ENCODE measurements around the gene DPP4. TPM values are rescaled to one million over a fixed set of nuclear protein-coding genes. Genes with fewer than 3 reads are reported as not detected.

DPP4 gene
- total and polyA plus RNA-seq, 11 donors: 3.4 to 16.1 (median 7.4) TPM

- Histone ChIP-seq H3K4me1 (no peaks in the 10 kb centered on the region), H3K27me3 (no peaks in the 10 kb centered on the region), H3K9me3 (no peaks in the 10 kb centered on the region), H3K27ac (no peak overlapping the region), H3K4me3 (no peak overlapping the region), H3K36me3 (no peaks in the 10 kb centered on the region)
- ATAC-seq (no peak), DNase-seq (no peak)
- intact Hi-C loops (cut with DNase I): no loop called here
- 87 to 95% (median 91%) methylated on average over 2 of the region's 2 CpGs for WGBS, 4 donors
- TF ChIP-seq, protein P1, sequence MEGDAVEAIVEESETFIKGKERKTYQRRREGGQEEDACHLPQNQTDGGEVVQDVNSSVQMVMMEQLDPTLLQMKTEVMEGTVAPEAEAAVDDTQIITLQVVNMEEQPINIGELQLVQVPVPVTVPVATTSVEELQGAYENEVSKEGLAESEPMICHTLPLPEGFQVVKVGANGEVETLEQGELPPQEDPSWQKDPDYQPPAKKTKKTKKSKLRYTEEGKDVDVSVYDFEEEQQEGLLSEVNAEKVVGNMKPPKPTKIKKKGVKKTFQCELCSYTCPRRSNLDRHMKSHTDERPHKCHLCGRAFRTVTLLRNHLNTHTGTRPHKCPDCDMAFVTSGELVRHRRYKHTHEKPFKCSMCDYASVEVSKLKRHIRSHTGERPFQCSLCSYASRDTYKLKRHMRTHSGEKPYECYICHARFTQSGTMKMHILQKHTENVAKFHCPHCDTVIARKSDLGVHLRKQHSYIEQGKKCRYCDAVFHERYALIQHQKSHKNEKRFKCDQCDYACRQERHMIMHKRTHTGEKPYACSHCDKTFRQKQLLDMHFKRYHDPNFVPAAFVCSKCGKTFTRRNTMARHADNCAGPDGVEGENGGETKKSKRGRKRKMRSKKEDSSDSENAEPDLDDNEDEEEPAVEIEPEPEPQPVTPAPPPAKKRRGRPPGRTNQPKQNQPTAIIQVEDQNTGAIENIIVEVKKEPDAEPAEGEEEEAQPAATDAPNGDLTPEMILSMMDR (IDR thresholded peaks at IDR 0.05): no peak
- TF ChIP-seq POLR2A (IDR thresholded peaks at IDR 0.05): no peak
Observed at GRCh38 chr2:161987311-161987710, 86.7 kb downstream of the DPP4 start.

- Histone ChIP-seq H3K4me3 (no peak overlapping the region), H3K27me3 (peaks cover 0 to 2% (median 0%) of the 10 kb centered on the region in 9 donors), H3K27ac (no peak overlapping the region), H3K4me1 (peaks cover 0 to 6% (median 0%) of the 10 kb centered on the region in 12 donors), H3K9me3 (no peaks in the 10 kb centered on the region), H3K36me3 (no peaks in the 10 kb centered on the region)
- WGBS, 4 donors: 88 to 92% (median 90%) methylated on average over 1 of the region's 1 CpG
- TF ChIP-seq POLR2A (IDR thresholded peaks at IDR 0.05): no peak
- TF ChIP-seq, protein P1 (IDR thresholded peaks at IDR 0.05): no peak
- intact Hi-C loops (cut with DNase I): no loop called here
- no peak for DNase-seq
- no peak for ATAC-seq
Observed at GRCh38 chr2:161983866-161984265, 90.1 kb downstream of the DPP4 start.

DNA sequence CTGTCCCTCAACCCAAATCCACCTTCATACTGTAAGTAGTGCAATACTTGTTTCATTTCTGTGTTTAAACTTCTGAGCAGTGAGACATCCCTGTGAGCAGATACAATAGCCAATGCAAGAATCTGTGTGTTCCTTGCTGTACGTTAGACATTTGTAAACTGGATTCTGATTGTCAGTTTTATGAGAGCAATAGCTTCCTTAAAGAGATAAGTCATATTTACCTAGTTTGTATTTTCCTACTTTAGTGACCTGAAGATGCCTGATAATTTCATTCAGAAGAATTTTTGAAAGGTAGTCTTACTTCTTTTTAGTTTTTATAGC lies 90.7 kb downstream of the DPP4 start:
- no peak for ATAC-seq
- TF ChIP-seq, protein P1 (IDR thresholded peaks at IDR 0.05): no peak
- no peak for TF ChIP-seq POLR2A (IDR thresholded peaks at IDR 0.05)
- peaks cover 0 to 2% (median 0%) of the 10 kb centered on the region in 9 donors for H3K27me3 ChIP-seq
- 47 to 58% (median 51%) methylated on average over 1 of the region's 1 CpG for WGBS, 4 donors
- H3K4me3 ChIP-seq: no peak overlapping the region
- no peaks in the 10 kb centered on the region for H3K9me3 ChIP-seq
- intact Hi-C loops (cut with DNase I): no loop called here
- no peaks in the 10 kb centered on the region for H3K36me3 ChIP-seq
- no peak for DNase-seq
- peaks cover 0 to 6% (median 0%) of the 10 kb centered on the region in 12 donors for H3K4me1 ChIP-seq
- no peak overlapping the region for H3K27ac ChIP-seq

DNA sequence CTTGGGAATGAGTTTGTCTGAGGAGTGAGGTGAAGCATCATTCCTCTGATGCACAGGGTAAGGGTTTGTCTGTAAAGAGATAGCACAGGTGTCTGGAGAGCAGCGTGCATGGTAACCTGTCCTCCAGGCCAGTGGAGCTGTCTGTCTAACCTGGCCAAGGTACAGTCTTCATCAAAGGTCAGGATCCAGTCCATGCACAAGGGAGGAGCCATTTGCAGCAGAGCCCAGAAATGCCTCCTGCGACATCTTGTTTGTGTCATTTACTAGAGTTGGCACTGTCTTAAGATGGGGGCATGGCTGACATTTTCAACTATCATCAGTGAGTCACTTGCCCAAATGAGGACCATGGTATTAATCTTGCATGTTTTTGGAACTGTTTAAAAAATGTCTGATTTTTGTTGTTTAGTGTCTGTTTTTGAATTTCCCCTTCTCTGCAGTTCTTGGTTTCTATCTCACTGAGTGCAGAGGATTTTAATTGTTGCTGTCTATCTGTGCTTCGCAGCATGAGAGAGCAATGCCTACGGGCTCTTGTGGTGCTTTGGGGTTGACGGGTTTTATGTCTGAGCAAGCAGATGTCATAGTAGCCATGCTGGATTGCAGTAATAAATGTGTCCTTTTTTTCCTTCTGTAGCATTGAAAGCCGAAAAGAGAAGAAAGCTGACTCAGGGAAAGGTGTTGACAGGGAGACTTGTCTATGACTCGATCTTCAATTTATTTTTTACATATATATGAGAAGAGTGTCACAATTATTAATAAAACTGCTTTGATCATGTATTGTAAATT lies 91.3 kb downstream of the DPP4 start:
- Histone ChIP-seq H3K4me1 (peaks cover 0 to 6% (median 0%) of the 10 kb centered on the region in 12 donors), H3K27ac (no peak overlapping the region), H3K27me3 (peaks cover 0 to 2% (median 0%) of the 10 kb centered on the region in 9 donors), H3K4me3 (no peak overlapping the region), H3K36me3 (no peaks in the 10 kb centered on the region), H3K9me3 (no peaks in the 10 kb centered on the region)
- no peak for ATAC-seq
- intact Hi-C loops (cut with DNase I): no loop called here
- TF ChIP-seq, protein P1 (IDR thresholded peaks at IDR 0.05): no peak
- no peak for TF ChIP-seq POLR2A (IDR thresholded peaks at IDR 0.05)
- DNase-seq: no peak
- 80 to 85% (median 82%) methylated on average over 7 of the region's 7 CpGs for WGBS, 4 donors
